A549 (cell line): ENCODE measurements around the gene FAM228A.

ENCODE experiments used
- CTCF ChIP-seq: fragments of >200 bp; sonication (Bioruptor Twin); formaldehyde crosslinking; IDR thresholded peaks from 3 replicates; pipeline ENCODE4 v1.5.1; 2016
- ELK1 ChIP-seq: fragments of 150-350 bp; IDR thresholded peaks from 2 replicates; pipeline ENCODE4 v1.6.1; 2014; ENCODE audit warnings: low read depth, mild to moderate bottlenecking, low read length
- MAFK ChIP-seq: fragments of 450-650 bp; IDR thresholded peaks from 2 replicates; pipeline ENCODE4 v1.6.1; 2014; ENCODE audit not compliant: partially characterized antibody
- MAZ ChIP-seq: fragments of 150-350 bp; IDR thresholded peaks from 2 replicates; pipeline ENCODE4 v1.6.1; 2014; ENCODE audit warnings: antibody characterized with exemption, low read depth, low read length, borderline replicate concordance
- NPAS2 ChIP-seq: fragments of 250-450 bp; sonication (Bioruptor Pico); IDR thresholded peaks from 2 replicates; pipeline ENCODE4 v1.8.0; 2022; ENCODE audit warnings: mild to moderate bottlenecking, moderate library complexity, borderline replicate concordance
- PBX3 ChIP-seq: IDR thresholded peaks from 2 replicates; pipeline ENCODE4 v1.6.1; 2012
- SREBF2 ChIP-seq: fragments of 450-650 bp; IDR thresholded peaks from 2 replicates; pipeline ENCODE4 v1.6.1; 2014; ENCODE audit warnings: mild to moderate bottlenecking, moderate library complexity

- TF ChIP-seq PBX3 (no peak), CTCF (no peak), SREBF2 (no peak), MAFK (no peak), MAZ (no peak), ELK1 (no peak), NPAS2 (CRISPR knock-in tag) (no peak)
Measured at GRCh38 chr2:24191156-24191555, 16.3 kb downstream of the FAM228A start.
